ENCODE data around the gene OVCH1. TPM values are rescaled to one million over a fixed set of nuclear protein-coding genes. Genes with fewer than 3 reads are reported as not detected.

OVCH1 gene
- total and polyA plus RNA-seq, 3 donors from 2014 or later, result 0.43 to 3.0 (median 1.2) TPM

GRCh38 chr12:29382251-29382650 is 115.2 kb downstream of the OVCH1 start:
- no peak for TF ChIP-seq CTCF (IDR thresholded peaks at IDR 0.05)
- TF ChIP-seq POLR2A (IDR thresholded peaks at IDR 0.05), result no peak
- H3K4me1 ChIP-seq, result no peaks in the 10 kb centered on the region
- H3K27me3 ChIP-seq, result no peaks in the 10 kb centered on the region
- intact Hi-C loops (cut with DNase I; ENCODE audit: low total_unique reads), result no loop called here
- H3K4me3 ChIP-seq, result no peak overlapping the region
- no peak overlapping the region for H3K27ac ChIP-seq
- no peaks in the 10 kb centered on the region for H3K9me3 ChIP-seq
- WGBS, 2 donors, result 92 to 98% methylated on average over 2 of the region's 2 CpGs
- no peaks in the 10 kb centered on the region for H3K36me3 ChIP-seq (ENCODE audit: low read depth, missing control alignments)
- DNase-seq, result no peak

- TF ChIP-seq POLR2A (IDR thresholded peaks at IDR 0.05) (peak; percentile 5), CTCF (IDR thresholded peaks at IDR 0.05) (peak in 1 of 3 experiments; percentile 13)
- Histone ChIP-seq H3K4me1 (no peaks in the 10 kb centered on the region), H3K4me3 (peak within 1 kb of the TSS; percentile 92 to 97), H3K9me3 (no peaks in the 10 kb centered on the region), H3K36me3 (ENCODE audit: low read depth, missing control alignments) (no peaks in the 10 kb centered on the region), H3K27me3 (no peaks in the 10 kb centered on the region), H3K27ac (peak within 1 kb of the TSS; percentile 82 to 89)
- intact Hi-C loops (cut with DNase I; ENCODE audit: low total_unique reads), result no loop called here
- peak; percentile 97 for DNase-seq
- 0 to 1% methylated on average over 42 to 55 of the region's 55 CpGs for WGBS, 2 donors
Measured at GRCh38 chr12:29380536-29381523, 116.7 kb downstream of the OVCH1 start, which contains the start of gene ERGIC2. Gene ERGIC2, minus strand, starts transcription at chr12:29381172. Its CDS starts 9,539 bp downstream, at chr12:29371633.

Other genes starting within 250 kb of the OVCH1 start
- 10 to 100 TPM; 41.7 to 83.0 TPM for gene ERGIC2, start 116.5 kb downstream of the OVCH1 start, total RNA-seq
- gene ERGIC2, start 116.5 kb downstream of the OVCH1 start, polyA plus RNA-seq (ENCODE audit: insufficient read depth, low read depth, low replicate concordance), result 71.3 TPM

All from testis (tissue), 3 donors.